Omental fat pad (tissue), 4 donors: ENCODE measurements around the gene CEMIP. TPM values are rescaled to one million over a fixed set of nuclear protein-coding genes. Genes with fewer than 3 reads are reported as not detected.
"Not testable (repeated sequence)": the region's sequence is repeated elsewhere in the genome, so short reads cannot be mapped to it uniquely, and the experiment has no call there.

ENCODE experiments used
- ATAC-seq: fragments of 150-250 bp; one replicate; pipeline ENCODE4 v1.9.1; 2016; ENCODE audit warnings: mild to moderate bottlenecking, moderate library complexity; ENCODE audit not compliant: low FRiP score
- DNase-seq: peaks from one replicate; pipeline ENCODE4 v3.0.0-alpha.2; 2019; ENCODE audit warnings: low spot score
- CTCF ChIP-seq, 3 donors: fragments of 450-650 bp; IDR thresholded peaks; one replicate each; pipeline ENCODE4 v1.5.1; 2016 to 2017; ENCODE audit warnings: antibody characterized with exemption in 3 of 3, mild to moderate bottlenecking in 3 of 3, moderate library complexity in 2 of 3
- total RNA-seq, 4 donors: library from RNA; depleted of rRNA; stranded (reverse); fragments of >200 nt; gene quantifications; one replicate each; pipeline ENCODE4 v1.1.0, GENCODE V29; 2016

Gene CEMIP
- total RNA-seq, 4 donors from 2014 or later = 0.19 to 9.5 (median 1.2) TPM; not detected in 1

- ATAC-seq = no peak
- DNase-seq = no peak
- no peak for TF ChIP-seq CTCF (IDR thresholded peaks at IDR 0.05)
Observed at GRCh38 chr15:80957556-80957955, 178.4 kb downstream of the CEMIP start.

GRCh38 chr15:80957976-80958375 lies 178.8 kb downstream of the CEMIP start:
- no peak for TF ChIP-seq CTCF (IDR thresholded peaks at IDR 0.05)
- ATAC-seq = no peak
- DNase-seq = no peak

GRCh38 chr15:80958818-80959495 lies 179.8 kb downstream of the CEMIP start:
- TF ChIP-seq CTCF (IDR thresholded peaks at IDR 0.05) = no peak
- DNase-seq (no peak), ATAC-seq (no peak)

- not testable (repeated sequence) for DNase-seq, ATAC-seq
Observed at GRCh38 chr15:80965454-80965853, 186.3 kb downstream of the CEMIP start.

- no peak for TF ChIP-seq CTCF (IDR thresholded peaks at IDR 0.05)
- ATAC-seq (no peak), DNase-seq (no peak)
Observed at GRCh38 chr15:80966431-80967197, 187.4 kb downstream of the CEMIP start.

- DNase-seq (no peak), ATAC-seq (no peak)
- TF ChIP-seq CTCF (IDR thresholded peaks at IDR 0.05) = no peak
Observed at GRCh38 chr15:80967451-80967850, 188.3 kb downstream of the CEMIP start.

GRCh38 chr15:80967991-80968510 lies 188.9 kb downstream of the CEMIP start:
- no peak for TF ChIP-seq CTCF (IDR thresholded peaks at IDR 0.05)
- no peak for DNase-seq
- ATAC-seq = no peak
